GM21576 (cell line): ENCODE data around the gene ARMC2.
"Not testable (repeated sequence)": the region's sequence is repeated elsewhere in the genome, so short reads cannot be mapped to it uniquely, and the experiment has no call there.

ENCODE experiments used
- ATAC-seq: cut with Tn5 transposase; IDR thresholded peaks from one replicate; pipeline ENCODE4 v1.9.1; 2021; ENCODE audit warnings: mild to moderate bottlenecking, moderate library complexity; ENCODE audit not compliant: unreplicated experiment

Gene ARMC2

DNA sequence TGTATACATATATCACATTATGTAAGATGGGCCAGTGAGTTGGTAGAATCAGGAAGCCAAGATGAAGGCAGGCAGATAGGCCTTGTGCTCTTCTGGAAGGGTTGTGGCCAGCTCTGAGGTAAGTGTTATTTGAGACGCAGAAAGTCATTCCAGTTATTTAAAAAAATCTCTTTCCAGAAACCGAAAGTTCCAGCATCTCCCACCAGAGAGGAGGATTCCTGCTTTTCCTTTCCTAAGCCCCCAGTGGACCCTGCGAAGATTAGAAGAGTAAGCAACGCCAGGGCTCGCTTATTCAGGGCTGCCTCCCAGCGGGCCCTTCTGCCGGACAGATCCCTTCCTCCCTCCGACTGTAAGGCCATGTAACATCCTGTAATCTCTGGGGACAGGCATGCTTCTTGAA is 20.4 kb downstream of the ARMC2 start:
- ATAC-seq = no peak

DNA sequence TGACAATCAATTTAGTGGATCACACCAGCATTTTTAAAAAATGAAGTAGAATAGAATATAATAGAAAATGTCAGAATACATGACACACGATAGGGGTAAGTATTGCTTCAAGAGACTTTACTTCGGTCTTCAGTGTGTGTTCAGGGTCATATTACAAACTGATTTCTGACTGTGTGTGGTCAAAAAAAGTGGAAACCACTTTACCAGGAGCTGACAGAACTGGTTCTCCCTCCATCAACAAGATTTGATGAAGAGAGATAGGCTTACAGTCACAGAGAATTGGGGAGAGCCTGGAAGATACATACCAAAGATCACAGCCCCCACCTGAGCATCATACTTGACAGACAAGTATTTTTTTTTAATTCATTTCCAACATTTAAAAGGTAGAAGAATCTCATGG is 21.7 kb downstream of the ARMC2 start:
- ATAC-seq = no peak

DNA sequence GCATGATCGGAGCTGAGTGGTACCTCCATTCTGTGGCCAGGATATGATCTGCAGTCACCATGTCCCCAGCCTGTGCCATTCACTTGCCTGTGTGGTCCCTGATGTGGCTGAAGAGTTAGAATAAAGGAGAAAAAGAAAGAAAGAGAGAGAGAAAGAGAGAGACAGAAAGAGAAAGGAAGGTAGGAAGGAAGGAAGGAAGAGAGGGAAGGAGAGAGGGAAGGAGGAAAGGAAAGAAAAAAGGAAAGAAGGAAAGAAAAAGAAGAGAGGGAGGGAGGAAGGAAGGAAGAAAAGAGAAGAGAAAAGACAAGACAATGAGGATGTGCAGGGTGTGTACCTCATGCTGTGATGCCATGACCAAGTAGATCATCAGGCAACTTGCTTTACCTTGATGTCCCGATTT is 22.1 kb downstream of the ARMC2 start:
- no peak for ATAC-seq

DNA sequence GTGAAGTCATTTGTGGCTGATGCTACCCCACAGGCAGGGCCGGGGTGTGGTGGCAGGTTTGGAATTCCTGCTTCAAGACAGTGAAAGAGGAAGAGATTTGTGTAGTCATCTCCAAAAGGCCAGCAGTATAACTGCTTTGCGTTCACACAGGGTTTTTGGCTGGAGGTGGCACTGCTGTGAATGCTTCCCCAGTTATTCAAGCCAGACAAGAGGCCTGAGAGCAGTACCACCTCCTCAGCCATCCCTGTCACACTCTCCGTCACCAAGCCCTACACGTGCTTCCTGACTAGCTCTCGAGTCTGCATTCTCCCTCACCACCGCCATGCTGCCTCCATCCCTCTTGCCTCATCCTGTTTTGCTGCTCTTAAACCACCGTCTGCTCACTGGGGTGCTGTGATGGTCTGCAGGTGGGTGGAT is 23.9 kb downstream of the ARMC2 start:
- no peak for ATAC-seq

DNA sequence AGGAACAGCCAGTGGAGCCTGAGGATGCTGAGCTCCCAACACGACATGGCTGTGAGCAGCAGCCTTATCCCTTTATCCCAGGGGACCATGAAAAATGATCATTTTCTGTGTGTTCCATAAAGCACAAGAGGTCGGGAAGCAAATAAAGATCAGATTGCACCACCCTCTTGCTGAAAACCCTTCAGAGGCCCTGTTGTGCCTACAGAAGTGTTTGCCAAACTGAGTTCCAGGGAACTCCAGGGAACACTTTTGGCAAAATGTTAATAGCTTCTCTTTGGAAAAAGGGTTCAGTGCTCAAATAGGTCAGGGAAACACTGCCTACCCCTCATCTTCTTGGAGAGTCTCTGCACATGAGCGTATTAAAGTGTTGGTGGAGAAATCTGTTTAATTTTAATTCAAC is 24.4 kb downstream of the ARMC2 start:
- ATAC-seq = no peak

DNA sequence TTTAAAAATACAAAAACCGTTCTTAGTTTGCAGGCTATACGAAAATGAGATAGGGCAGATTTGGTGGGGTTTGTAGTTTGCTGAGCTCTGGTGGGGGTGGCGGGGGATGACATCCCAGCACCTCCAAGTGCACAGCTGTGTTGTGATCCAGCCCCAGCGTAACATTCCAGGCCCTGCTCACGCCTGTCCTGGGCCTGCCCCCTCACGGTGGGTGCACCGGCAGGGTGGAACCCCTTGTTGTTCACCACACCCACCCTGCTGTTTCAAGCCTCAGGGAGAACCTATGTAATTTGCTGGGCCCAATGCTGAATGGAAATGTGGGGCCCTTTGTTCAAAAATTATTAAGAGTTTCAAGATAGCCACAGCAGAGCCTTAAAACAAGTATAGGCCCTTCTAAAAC is 25.0 kb downstream of the ARMC2 start:
- no peak for ATAC-seq

DNA sequence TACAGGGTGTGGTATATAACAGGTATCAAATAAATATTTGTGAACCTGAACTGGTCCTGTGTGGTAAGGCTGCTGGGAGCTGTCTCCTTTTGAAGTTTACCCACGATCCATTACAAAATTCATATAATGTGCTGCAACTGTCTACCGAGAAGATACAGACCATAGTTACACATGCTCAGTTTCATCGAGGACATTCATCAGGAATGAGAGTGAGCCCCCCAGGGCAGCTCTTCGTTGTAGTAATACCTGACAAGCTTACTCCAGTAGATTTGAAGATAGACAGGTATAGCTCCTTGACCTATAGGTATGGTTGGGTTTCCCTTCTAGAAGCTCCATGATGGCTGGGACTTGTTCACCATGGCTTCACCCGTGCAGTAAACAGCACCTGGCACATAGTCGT is 25.7 kb downstream of the ARMC2 start:
- no peak for ATAC-seq

DNA sequence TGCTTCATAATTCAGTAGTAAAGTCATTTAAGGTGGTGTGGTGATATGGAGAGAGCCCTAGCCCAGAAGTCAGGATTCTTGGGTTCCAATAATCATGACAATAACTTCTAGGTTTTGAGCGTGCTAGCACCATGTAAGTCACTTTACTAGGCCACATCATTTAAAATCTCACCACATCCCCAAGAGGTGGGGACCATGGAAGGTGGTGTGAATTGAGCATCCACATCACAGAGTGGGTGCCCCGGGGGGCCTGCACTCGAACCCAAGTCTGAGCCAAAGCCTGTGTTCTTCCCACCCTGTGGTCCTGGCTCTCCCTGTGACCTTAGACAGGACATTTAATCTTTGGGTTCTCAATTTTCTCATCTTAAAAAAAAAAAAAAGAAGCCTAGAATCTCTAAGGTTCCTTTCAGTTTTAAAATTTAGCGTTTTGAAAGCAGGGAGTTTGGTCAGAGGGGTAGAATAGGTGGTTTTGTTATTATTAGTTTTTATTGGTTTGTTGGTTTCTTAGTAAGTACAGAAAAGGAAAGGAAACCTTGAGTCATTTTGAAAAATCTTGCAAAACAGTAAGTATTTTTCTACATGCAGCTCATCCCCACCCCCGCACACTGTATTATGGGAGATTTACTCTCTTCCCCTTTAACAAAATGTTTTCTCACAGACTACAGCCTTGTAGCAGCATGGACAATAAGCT is 26.4 kb downstream of the ARMC2 start:
- ATAC-seq = peak; percentile 91

DNA sequence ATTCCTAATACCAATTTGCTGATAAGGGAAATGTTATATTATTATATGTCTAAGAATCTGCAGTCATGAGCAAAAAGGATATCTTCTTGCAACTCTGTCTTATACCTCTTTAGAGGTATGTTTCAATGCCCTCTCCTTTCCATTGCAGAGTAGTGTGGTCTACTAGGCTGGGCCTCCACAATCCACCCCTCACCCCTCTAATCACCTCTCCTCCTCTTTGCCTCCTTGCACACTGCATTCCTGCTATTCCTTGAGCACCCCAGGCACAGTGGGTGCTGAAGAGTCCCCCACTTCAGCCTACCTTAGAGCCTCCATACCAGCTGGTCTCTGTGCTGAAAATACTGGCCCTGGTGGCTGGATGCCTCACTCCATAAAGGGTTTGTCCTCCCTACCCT is 26.9 kb downstream of the ARMC2 start:
- ATAC-seq = peak; percentile 26

DNA sequence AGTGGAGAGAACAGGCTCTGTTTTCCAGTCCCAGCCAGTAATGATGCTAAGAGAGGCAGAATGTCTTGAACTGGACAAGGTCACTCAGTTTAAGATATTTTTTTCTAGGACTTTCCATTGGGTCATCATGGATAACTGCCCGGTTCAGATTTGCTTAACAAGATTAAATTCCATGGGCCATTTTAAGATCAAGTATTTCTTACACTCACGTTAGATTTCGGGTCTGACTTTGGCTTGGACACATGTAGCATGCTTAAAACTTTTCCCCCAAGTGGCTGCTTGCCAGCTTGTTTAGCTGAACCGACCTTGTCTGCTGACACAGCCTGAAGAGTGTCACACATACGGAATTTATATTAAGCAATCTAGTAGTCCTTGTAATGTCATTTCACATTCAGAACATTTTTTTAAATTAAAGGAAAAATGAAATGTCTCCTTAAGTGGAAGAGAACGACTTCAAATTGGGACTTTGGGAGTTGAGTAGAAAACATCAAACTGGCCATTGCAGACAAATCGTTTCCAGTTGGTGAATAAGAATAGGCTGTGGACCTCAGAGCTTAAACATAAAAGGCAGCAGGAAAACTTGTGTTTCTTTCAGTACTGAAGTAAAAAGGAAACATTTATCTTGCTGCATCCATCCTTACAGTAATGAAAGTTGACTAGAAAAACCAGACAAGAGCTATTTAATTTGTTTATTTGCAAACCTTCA is 29.0 kb downstream of the ARMC2 start:
- ATAC-seq = no peak

DNA sequence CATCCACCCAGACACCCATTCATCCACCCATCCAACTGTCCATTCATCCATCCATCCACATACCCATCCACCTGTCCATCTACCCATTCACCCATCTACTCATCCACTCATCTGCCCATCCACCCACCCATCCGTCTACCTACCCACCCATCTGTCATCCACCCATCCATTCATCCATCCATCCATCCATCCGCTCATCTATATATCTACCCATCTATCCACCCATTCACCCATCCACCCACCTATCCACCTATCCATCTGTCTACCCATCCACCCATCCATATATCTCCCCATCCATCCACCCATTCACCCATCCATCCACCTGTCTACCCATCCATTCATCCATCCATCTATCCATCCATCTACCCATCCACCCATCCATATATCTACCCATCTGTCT is 30.7 kb downstream of the ARMC2 start:
- ATAC-seq = no peak

DNA sequence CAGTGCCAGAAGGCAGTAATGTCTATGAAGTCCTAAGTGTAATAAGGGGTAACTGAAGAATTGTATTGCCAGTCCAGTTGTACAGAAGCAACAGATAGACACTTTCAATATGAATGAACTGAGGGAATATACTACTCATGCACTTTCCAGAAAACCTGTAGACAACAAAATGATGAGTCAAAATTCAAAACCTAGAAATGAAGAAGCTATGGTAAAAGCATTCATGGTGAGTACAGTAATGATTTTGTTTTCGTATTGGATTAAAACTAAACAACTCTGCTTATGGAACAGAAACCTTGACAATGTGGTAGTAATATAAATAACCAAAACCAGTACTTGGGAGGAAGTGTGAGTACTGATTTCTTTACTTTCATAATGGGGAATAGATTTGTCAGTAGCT is 35.0 kb downstream of the ARMC2 start:
- peak; percentile 75 for ATAC-seq

DNA sequence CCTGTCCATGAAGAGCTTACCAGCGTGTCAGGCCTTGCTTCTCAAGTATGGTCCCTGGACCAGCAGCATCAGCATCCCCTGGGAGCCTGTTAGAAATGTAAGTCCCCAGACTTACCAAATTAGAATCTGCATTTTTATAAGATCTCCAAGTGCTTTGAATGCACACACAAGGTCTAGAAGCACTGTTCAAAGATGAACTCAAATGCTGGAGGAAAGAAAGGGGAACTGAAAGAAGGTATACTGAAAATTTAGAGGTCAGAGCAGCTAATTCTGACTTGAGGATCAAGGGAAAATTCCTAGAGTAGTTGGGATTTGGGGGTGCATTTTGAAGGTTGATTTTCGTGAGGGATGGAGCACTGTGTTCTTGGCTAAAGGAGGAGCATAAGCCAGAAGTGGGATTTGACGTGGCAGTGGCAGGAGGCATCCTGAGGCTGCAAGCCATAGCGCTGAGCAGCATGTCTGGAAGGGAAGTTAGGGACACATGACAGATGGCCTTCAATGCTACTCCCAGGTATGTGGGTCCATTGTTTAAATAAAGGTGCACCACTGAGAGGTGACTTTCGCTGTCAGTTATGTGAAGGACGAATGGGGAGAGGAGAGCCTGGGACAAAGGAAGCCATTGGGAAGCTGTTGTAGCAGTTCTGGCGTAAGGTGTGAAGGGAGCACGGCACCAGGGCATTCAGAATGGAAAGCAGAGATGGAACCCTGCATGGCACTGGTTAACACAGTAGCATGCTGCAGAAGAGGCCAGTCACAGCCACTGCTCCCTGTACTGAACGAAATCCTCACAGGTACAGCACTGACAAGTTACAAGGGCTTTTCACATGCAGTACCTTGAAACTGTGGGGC is 36.2 kb downstream of the ARMC2 start:
- no peak for ATAC-seq

DNA sequence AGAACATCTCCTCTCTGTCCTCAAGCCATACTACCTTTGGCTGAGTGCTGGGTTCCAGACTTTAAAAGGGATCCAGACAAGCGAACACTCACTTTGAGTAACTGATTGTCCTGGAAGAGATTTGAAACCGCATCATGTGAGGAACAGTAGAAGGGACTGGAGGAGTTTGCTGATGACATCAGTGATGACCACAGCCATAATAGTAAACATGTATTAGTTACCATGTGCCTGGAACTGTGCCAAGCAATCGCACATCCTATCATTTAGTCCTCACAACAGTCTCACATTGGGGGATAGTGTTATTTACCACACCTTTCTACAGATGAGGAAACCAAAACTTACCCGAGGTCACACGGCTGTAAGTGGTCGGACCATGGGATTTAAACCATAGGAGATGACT is 39.8 kb downstream of the ARMC2 start:
- ATAC-seq = no peak

DNA sequence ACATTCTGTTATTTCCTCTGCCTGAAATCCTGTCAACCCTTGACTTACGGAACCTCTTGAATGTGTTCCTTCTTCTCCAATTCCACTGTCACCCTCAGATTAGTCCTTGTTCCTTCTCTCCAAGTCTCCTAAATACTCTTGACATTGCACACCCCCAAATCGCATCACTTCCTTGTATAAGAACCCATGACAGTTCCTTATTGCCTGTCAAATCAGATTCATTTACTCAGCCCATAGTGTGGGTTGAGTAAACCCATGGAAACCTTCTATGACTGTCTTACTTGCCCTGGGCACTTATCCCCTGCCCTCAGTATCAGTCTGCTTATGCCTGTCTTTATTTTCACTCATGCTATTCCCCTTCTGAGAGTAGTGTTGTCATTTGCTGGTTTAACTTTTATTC is 40.5 kb downstream of the ARMC2 start:
- ATAC-seq = no peak

DNA sequence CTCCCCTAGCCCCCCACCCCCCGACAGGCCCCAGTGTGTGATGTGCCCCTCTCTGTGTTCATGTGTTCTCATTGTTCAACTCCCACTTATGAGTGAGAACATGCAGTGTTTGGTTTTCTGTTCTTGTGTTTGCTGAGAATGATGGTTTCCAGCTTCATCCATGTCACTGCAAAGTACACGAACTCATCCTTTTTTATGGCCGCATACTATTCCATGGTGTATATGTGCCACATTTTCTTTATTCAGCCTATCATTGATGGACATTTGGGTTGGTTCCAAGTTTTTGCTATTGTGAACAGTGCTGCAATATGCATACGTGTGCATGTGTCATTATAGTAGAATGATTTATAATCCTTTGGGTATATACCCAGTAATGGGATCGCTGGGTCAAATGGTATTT is 42.7 kb downstream of the ARMC2 start:
- not testable (repeated sequence) for ATAC-seq

DNA sequence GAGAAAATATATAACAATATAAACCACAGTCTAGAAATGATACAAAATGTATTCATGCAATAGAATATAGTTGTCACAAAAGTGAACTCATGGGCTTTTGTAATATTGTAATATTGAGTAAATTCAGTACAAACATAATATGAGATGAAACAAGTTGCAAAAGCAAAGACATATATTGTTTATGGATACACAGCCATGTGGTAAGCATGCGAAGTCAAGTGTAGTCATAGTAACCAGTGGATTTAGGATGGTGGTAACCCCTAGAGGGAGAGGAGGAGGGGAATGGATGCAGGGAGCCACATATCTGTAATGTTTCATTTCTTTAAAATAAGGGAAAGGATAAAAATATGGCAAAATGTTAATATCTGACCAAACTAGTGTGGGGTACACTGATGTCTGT is 47.3 kb downstream of the ARMC2 start:
- ATAC-seq = no peak

DNA sequence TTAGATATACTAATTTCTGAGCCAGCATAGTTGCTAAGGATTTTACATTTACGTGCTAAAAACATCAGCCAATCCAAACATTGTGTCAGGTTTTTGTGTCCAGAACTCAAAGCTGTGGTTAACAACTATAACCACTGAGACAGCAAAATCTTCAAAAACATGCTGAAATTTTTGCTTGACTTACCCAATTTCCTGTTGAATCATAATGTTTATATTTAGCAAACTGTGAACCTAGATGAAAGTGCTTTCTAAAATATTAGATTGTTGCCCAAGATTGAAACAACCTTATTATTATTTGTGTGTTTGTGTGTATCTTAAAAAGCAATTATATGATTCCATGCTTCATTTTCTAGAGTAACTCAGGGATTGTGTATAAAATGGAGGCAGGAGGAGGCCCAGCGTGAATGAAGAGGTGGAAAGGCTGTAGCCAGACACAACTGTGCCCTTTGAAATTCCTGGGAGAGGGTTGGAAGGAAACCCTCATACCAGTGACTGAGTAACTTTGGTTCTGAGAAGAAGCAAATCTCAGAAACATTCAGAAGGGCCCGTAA is 48.0 kb downstream of the ARMC2 start:
- no peak for ATAC-seq

DNA sequence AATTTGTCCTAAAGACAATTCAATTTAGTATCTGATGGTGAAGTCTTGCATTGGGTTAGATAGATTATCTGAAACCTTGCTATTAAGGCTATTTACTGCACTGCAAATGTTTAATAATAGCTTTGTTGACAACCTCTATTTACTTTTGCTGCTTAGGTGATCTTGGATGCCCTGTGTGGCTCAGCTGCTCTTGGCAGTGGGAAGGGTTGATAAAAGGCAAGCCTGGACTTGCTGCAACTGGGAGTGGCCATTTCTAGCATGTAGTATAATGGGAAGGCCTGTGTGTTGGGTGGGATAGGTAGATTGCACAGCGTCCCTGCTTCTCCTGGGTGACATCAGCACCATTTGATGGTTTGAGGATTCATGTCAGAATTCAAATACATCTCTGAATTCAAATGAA is 49.1 kb downstream of the ARMC2 start:
- ATAC-seq = no peak

DNA sequence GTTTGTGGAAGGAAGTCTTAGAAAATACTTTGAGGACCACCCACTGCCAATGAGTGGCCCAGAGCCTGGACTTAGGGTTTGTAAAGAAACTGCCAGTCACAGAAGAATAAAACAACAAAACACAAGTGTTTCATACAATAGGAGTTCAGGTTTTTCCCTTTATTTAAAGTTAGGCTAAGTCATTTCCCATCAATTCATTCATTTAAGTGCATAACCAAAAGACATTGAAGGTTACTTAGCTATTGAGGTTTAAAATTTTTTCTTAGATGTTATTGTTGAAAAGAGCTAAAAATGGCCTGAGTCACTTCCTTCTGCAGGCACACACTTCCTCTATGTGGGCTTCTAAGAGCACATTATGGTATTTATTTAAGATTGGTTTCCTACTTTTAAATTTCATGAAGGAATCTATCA is 54.2 kb downstream of the ARMC2 start:
- ATAC-seq = no peak

DNA sequence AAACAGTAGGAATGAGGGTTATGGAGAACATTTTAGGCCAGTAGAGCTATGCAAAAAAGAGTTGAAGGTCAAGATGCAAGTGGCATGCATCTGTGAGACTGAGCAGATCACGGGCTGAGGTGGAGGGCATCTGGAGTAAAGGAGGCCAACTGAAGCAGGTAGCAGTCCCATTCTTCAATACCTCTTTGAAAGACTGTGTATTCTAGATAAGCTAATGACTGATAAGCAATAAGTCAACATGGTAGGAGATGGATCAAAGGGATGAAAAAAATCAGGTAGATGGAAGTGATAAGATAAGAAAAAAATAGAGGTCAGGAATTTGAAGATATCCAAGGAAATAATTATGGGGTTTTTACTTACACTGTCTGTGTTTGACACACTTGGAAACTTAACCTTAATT is 55.6 kb downstream of the ARMC2 start:
- no peak for ATAC-seq

DNA sequence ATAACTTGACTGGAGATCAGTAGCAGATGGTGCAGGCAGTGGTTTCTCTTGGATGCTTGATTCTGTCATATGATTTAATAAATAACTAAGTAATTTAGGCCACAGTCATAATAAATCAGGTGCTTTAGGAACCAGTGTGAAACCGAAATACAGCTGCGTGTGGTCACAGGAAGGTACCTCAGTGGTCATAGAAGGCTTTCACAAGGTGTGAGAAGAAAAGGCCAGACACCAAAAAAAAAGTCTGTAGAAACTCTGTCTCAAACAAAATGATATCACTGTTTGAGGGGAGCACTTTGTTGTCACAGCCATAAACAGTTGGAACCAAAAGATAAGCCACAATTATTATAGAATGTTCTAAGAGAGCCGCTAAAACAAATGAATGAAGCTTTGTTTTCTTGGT is 56.5 kb downstream of the ARMC2 start:
- peak; percentile 95 for ATAC-seq
